Right lobe of liver (tissue), 6 donors: ENCODE data around the gene RPL12. TPM values are rescaled to one million over a fixed set of nuclear protein-coding genes. Genes with fewer than 3 reads are reported as not detected.

Source experiments
- ATAC-seq, 4 donors: fragments of 200-7000 bp; cut with Tn5 transposase; one replicate each; pipeline ENCODE4 v1.9.1; 2020; ENCODE audit warnings: mild to moderate bottlenecking in 4 of 4, moderate library complexity in 4 of 4
- DNase-seq, 3 donors: peaks; one replicate each; pipeline ENCODE4 v3.0.0-alpha.2; 2020
- H3K27ac ChIP-seq, 3 donors: fragments of 200-600 bp; one replicate each; pipeline ENCODE4 v1.8.0; 2022
- H3K27me3 ChIP-seq, 2 donors: fragments of 200-600 bp; one replicate each; pipeline ENCODE4 v1.8.0; 2022
- H3K36me3 ChIP-seq, 4 donors: fragments of 200-600 bp; sonication (generic) in 1 of 4; one replicate each; pipeline versions ENCODE4 v1.5.1 to v1.8.0; 2017 to 2022; ENCODE audit warnings: control low read depth in 1 of 4
- H3K4me1 ChIP-seq, 4 donors: fragments of 200-600 bp; sonication (generic) in 1 of 4; one replicate each; pipeline versions ENCODE4 v1.5.1 to v1.8.0; 2017 to 2022; ENCODE audit warnings: control low read depth in 1 of 4
- H3K4me3 ChIP-seq, 3 donors: fragments of 200-600 bp; one replicate each; pipeline ENCODE4 v1.8.0; 2022
- H3K9me3 ChIP-seq, 4 donors: fragments of 200-600 bp; sonication (generic) in 1 of 4; one replicate each; pipeline versions ENCODE4 v1.5.1 to v1.8.0; 2017 to 2022; ENCODE audit warnings: control low read depth in 1 of 4
- POLR2A ChIP-seq: fragments of 450-650 bp; IDR thresholded peaks from one replicate; pipeline ENCODE4 v1.6.1; 2017; ENCODE audit warnings: antibody characterized with exemption, mild to moderate bottlenecking
- WGBS: methylation state at CpG from one replicate; pipeline ENCODE4 v1.1.6; 2018; ENCODE audit warnings: low coverage, low lambda C conversion rate; ENCODE audit not compliant: insufficient coverage; ENCODE audit errors: missing lambda C conversion rate; 5-methylcytosine and 5-hydroxymethylcytosine counted together
- intact Hi-C, 2 donors: fragments of 100-400 bp; cut with DNase I; formaldehyde crosslinking; loops; one replicate each; pipeline versions ENCODE4 v1.11.2 to v1.14.1; 2022
- total RNA-seq, 6 experiments: library from RNA; depleted of rRNA in 2 of 6; stranded (reverse); fragments of >200 nt in 2 of 6; fragmentation: NEBNext Ultra II Directional in 3 of 6; extraction: Animal tissue kit (Norgen Biotek cat#: 25700) in 3 of 6; gene quantifications; one replicate each; pipeline versions ENCODE4 v1.1.0 to v1.2.4, GENCODE V29; 2016 to 2023
- TF ChIP-seq, protein P1 (sequence below), 4 donors: fragments of 200-600 bp in 3 of 4; fragments of 450-650 bp in 1 of 4; IDR thresholded peaks; one replicate each; pipeline versions ENCODE4 v1.5.1 to v1.8.0; 2016 to 2022; ENCODE audit warnings: antibody characterized with exemption in 4 of 4, mild to moderate bottlenecking in 2 of 4
- donor health status: DM: no; HTN: yes; CAD: no.
- donor health status: DM: no; HTN: no; CAD: no.
- donor health status: DM: no; HTN: no; CAD: no.
- donor health status: DM: no; HTN: yes; CAD: no.
- donor health status: DM: no; HTN: yes; CAD: no.

Gene RPL12
- total RNA-seq, 6 experiments from 2014 or later, result 271 to 907 (median 364) TPM

DNA sequence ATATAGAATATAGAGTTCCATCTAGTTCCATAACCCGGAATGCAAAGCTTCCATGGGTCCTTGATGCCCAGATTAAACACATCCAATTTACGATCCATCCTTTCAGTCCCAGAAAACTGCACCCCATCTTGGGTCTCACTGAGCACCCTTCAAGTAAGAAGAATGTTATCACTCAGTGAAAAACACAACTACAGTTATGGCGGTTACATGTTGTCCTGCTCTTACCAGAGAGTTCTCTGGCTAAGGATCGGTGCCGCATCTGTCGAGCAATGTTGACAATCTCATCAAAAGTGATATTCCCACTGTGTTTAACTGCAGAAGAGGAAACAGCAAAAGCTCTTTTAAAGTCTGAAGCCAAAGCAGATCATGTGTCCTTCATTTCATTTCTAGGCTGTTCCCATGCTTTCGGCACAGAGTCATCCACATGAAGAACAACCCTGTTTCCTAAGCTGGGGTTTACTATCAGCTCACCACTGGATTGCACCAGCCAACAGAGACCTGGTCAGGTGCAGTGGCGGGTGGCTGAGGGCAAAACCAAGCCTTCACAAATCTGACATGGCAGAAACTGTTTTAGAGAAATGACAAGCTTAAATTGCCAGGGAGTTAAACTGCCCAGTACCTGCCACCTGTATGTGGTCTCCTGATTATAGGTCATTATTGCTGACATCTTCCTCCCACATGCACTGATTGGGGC lies 2.9 kb downstream of the RPL12 start:
- Histone ChIP-seq H3K36me3 (peaks cover 5 to 38% (median 29%) of the 10 kb centered on the region in 4 donors), H3K4me1 (peaks cover 0 to 48% (median 12%) of the 10 kb centered on the region in 4 donors), H3K27ac (no peak overlapping the region), H3K27me3 (no peaks in the 10 kb centered on the region), H3K4me3 (no peak overlapping the region), H3K9me3 (no peaks in the 10 kb centered on the region)
- intact Hi-C loops, result no loop called here
- DNase-seq, result no peak
- no peak for ATAC-seq
- TF ChIP-seq POLR2A, result no peak
- TF ChIP-seq, protein P1, sequence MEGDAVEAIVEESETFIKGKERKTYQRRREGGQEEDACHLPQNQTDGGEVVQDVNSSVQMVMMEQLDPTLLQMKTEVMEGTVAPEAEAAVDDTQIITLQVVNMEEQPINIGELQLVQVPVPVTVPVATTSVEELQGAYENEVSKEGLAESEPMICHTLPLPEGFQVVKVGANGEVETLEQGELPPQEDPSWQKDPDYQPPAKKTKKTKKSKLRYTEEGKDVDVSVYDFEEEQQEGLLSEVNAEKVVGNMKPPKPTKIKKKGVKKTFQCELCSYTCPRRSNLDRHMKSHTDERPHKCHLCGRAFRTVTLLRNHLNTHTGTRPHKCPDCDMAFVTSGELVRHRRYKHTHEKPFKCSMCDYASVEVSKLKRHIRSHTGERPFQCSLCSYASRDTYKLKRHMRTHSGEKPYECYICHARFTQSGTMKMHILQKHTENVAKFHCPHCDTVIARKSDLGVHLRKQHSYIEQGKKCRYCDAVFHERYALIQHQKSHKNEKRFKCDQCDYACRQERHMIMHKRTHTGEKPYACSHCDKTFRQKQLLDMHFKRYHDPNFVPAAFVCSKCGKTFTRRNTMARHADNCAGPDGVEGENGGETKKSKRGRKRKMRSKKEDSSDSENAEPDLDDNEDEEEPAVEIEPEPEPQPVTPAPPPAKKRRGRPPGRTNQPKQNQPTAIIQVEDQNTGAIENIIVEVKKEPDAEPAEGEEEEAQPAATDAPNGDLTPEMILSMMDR (IDR thresholded peaks at IDR 0.05), result no peak
- WGBS, result 89% methylated on average over 6 of the region's 8 CpGs

DNA sequence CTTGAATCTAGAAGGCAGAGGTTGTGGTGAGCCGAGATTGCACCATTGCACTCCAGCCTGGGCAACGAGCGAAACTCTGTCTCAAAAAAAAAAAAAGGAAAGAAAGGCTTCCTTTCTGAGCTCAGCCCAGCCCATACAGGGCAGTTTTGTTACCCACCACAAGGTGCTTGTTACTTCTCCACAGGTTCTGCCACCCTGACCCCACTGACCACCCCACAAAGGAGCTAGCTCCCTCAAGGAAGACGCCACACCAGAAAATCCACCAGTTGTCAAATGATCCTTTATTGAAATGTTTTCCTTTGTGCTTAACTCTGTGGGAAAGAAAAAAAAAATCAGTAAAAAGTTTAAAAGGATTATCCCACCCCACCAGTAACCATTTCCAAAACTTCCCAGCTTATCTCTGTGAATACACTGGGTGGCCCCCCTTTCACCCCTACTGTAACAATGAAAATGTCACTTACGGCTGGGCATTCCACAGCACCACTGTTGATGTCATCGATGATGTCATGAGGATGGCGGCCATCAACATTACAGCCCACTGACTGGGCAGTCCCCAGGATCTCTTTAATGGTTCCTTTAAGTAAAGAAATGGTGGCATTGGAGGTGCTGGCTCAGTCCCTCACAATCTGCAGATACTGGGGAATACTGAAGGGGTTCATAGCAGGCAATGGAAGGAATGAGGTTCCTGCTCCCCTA lies 3.6 kb downstream of the RPL12 start:
- H3K36me3 ChIP-seq, result peaks cover 5 to 43% (median 29%) of the 10 kb centered on the region in 4 donors

DNA sequence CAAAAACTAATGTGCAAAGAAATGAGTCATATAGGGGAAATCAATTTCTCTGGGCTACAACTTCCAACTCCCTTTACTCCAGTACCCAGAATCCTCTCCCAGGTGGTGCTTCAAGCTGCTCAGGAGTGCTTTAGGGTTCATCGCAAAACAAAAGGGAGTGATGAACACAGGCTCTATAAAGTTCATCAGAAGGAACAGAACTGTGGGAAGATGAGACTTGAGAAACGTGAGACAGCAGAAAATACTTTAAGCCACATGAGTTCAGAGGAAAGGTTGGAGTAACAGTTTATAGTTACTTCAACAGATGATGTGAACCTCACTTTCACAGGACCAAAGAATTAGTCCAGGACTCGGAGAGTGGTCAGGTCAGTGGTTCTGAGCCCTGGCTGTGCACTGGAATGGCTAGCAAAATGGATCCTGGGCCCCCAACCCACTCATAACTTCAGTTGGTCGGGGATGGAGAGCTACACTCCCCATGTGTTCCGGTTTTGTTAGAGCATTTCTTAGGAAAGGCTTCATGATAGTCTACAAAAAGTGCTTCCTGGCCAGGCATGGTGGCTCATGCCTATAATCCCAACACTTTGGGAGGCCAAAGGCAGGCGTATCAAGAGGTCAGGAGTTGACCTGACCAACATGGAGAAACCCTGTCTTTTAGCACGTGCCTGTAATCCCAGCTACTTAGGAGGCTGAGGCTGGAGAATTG lies 4.3 kb downstream of the RPL12 start:
- no peak overlapping the region for H3K27ac ChIP-seq
- no peak overlapping the region for H3K4me3 ChIP-seq
- DNase-seq (no peak), ATAC-seq (no peak)
- peaks cover 0 to 37% (median 6%) of the 10 kb centered on the region in 4 donors for H3K4me1 ChIP-seq
- H3K27me3 ChIP-seq, result no peaks in the 10 kb centered on the region
- 82% methylated on average over 3 of the region's 7 CpGs for WGBS
- H3K36me3 ChIP-seq, result peaks cover 5 to 47% (median 29%) of the 10 kb centered on the region in 4 donors
- no peak for TF ChIP-seq POLR2A
- TF ChIP-seq, protein P1 (IDR thresholded peaks at IDR 0.05), result no peak
- H3K9me3 ChIP-seq, result no peaks in the 10 kb centered on the region
- intact Hi-C loops, result no loop called here

More for the DNA sequence above, 3.6 kb downstream of the RPL12 start:
- H3K27ac ChIP-seq, result no peak overlapping the region
- H3K9me3 ChIP-seq, result no peaks in the 10 kb centered on the region
- DNase-seq (no peak), ATAC-seq (no peak)
- no peaks in the 10 kb centered on the region for H3K27me3 ChIP-seq
- TF ChIP-seq, protein P1 (IDR thresholded peaks at IDR 0.05), result no peak
- no peak for TF ChIP-seq POLR2A
- intact Hi-C loops, result no loop called here
- H3K4me1 ChIP-seq, result peaks cover 0 to 42% (median 9%) of the 10 kb centered on the region in 4 donors
- WGBS, result 84% methylated on average over 5 of the region's 7 CpGs
- no peak overlapping the region for H3K4me3 ChIP-seq

DNA sequence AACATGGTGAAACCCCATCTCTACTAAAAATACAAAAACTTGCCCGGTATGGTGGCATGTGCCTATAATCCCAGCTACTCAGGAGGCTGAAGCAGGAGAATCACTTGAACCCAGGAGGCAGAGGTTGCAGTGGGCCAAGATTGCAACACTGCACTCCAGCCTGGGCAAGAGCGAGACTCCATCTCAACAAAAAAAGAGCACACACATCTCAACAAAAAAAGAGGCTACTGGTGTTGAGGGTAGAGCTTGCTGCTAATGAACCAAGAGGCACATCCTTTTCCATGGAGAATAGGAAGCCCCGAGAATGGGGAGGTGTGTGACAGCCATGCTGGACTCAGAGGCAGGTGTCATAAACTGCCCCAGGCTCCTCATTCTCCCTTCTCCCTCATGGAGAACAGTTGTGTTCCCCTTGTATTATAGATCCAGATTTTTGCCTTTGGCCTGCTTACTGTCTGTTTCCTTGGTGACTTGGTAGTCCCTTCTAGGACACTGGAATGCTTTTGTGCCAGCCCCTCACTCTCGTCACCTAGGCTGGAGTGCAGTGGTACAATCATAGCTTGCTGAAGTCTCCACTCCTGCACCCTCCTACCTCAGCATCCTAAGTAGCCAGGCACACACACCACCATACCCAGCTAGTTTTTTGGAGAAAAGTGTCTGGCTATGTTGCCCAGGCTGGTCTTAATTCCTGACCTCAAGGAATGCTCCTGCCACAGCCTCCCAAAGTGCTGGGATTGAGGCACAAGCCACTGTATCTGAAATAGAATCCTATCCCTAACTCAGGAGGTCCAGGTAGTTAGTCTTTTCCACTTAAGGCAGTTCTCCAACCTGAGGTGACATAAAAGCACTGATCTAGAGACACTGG lies 5.1 kb downstream of the RPL12 start:
- WGBS, result no CpG with 5 or more reads among the region's 4 CpGs
- peak overlapping the region in 1 of 3 donors; percentile 10 for H3K27ac ChIP-seq

More for the DNA sequence above, 5.1 kb downstream of the RPL12 start:
- Histone ChIP-seq H3K36me3 (peaks cover 5 to 51% (median 29%) of the 10 kb centered on the region in 4 donors), H3K27me3 (no peaks in the 10 kb centered on the region), H3K4me3 (no peak overlapping the region), H3K4me1 (peaks cover 0 to 37% (median 6%) of the 10 kb centered on the region in 4 donors), H3K9me3 (no peaks in the 10 kb centered on the region)
- peak in 1 of 4 donors; percentile 8 for ATAC-seq
- DNase-seq, result no peak
- TF ChIP-seq, protein P1 (IDR thresholded peaks at IDR 0.05), result no peak
- no peak for TF ChIP-seq POLR2A
- intact Hi-C loops, result no loop called here
